Hematopoietic multipotent progenitor cell treated with erythropoietin and hydrocortisone succinate and interleukin-3 and kit ligand, for 17 days (in vitro differentiated cells): Measurements from ENCODE around the gene MRPL12.

Source experiments
- DNase-seq: peaks from one replicate; pipeline ENCODE4 v3.0.0-alpha.2; 2015; ENCODE audit warnings: low spot score

Gene MRPL12

DNA sequence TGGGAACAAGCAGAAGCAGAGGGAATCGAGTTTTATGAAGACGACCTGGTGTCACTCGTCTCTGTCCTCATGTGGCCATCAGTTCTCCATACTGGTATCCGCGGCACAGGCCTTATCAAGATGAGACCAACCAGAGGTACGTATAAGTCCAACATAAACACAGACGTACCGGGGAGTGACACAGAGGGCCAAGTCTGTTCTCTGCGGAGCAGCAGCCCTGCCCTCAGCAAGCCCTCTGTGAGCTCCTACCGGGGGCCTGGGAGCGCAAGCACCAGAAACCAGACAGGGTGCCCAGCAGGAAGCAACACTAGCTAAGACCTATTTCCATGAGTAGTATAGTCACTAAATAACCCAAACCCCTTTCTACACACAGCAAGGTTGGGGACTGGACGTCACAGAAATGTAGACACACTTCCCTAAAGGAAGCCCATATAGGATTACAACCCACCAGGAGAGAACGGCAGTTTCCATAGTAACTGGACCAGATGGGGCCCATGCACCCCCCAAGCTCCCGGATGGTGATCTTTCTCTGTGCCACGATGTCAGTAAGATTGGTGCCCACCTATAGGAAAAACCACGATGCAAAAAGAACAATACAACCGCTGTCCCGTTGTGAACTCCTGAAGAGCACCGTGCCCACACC lies 20.5 kb upstream of the MRPL12 start:
- DNase-seq = no peak

- no peak for DNase-seq
Observed at GRCh38 chr17:81683208-81683583, 20.0 kb upstream of the MRPL12 start.

- DNase-seq = peak; percentile 100
Observed at GRCh38 chr17:81683584-81684441, 19.4 kb upstream of the MRPL12 start, which contains the start of the genes ARL16 and HGS. TSS of gene ARL16 (minus strand) at chr17:81683797. CDS start at chr17:81683753, 44 bp downstream. TSS of gene HGS (plus strand) at chr17:81684011. CDS start at chr17:81684067, 56 bp downstream.

- no peak for DNase-seq
Observed at GRCh38 chr17:81684442-81684911, 18.7 kb upstream of the MRPL12 start.

- peak; percentile 7 for DNase-seq
Observed at GRCh38 chr17:81685108-81685507, 18.1 kb upstream of the MRPL12 start.

GRCh38 chr17:81686614-81687013 lies 16.6 kb upstream of the MRPL12 start:
- DNase-seq = no peak

- DNase-seq = no peak
Observed at GRCh38 chr17:81687770-81688541, 15.2 kb upstream of the MRPL12 start.

DNA sequence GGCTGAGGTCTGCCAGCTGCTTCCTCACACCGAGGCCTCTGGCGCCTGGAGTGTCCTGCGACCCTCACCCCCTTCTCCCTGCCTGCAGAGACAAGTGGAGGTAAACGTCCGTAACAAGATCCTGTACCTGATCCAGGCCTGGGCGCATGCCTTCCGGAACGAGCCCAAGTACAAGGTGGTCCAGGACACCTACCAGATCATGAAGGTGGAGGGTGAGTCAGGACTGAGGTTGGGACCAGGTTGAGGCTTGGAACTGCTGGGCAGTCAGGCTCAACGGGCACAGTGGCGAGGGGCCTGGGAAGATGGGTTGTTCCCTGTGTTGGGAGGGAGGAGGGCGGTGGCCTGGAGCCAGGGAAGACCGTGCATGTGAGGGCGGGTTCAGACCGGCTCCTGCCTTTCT lies 14.6 kb upstream of the MRPL12 start:
- no peak for DNase-seq

GRCh38 chr17:81690066-81690465 lies 13.1 kb upstream of the MRPL12 start:
- DNase-seq = no peak

DNA sequence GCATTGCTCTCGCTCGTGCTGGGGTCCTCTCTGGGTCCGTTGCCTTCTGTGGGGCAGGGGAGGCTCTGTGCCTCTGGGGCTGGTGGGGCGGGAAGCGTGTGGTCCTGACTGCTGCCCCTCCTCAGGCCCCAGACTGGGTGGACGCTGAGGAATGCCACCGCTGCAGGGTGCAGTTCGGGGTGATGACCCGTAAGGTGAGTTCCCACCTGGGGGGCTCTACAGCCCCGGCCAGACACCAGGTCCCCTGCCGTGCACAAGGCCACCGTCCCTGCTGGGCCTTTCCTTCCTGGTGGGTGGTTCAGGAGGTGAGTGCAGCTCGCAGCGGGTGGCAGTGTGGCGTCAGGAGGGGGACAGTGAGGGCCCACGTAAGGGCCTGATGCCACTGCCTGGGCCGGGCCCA lies 12.6 kb upstream of the MRPL12 start:
- DNase-seq = no peak

DNA sequence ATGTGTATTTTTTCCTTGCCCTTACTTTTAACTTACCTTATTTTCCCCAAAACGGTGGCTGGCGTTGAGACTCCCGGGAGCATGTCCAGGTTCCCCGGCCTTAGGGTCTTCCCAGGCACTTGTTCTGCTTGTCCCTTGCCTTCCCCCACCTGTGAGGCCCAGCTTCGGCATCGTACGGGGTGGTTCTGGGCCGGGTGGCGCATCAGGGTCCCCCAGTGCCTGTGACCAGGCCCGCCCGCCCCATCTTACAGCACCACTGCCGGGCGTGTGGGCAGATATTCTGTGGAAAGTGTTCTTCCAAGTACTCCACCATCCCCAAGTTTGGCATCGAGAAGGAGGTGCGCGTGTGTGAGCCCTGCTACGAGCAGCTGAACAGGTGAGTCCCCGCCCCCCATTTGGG lies 12.0 kb upstream of the MRPL12 start:
- no peak for DNase-seq

GRCh38 chr17:81691608-81692007 lies 11.6 kb upstream of the MRPL12 start:
- DNase-seq = no peak

DNA sequence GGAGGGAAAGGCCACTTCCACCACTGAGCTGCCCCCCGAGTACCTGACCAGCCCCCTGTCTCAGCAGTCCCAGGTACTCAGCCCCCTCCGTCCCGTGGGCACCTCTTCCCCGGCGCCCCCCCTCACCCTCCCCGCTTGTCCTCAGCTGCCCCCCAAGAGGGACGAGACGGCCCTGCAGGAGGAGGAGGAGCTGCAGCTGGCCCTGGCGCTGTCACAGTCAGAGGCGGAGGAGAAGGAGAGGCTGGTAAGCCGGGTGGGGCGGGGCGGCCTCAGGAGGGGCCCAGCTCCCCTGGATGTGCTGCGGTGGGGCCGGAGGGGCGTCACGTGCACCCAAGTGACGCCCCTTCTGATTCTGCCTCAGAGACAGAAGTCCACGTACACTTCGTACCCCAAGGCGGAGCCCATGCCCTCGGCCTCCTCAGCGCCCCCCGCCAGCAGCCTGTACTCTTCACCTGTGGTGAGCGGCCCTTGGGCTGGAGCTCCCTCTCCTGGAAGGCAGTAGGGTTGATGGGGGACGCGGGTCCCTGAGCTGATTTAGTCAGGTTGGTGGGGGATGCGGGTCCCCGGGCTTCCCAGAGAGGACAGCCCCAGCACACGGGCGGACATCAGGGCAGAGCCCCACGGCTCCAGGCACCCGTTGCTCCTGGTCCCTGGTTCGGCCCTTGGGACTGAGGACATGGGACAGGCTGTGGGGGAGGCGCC lies 9.5 kb upstream of the MRPL12 start:
- DNase-seq = no peak

- DNase-seq = no peak
Observed at GRCh38 chr17:81694810-81695209, 8.4 kb upstream of the MRPL12 start.

DNA sequence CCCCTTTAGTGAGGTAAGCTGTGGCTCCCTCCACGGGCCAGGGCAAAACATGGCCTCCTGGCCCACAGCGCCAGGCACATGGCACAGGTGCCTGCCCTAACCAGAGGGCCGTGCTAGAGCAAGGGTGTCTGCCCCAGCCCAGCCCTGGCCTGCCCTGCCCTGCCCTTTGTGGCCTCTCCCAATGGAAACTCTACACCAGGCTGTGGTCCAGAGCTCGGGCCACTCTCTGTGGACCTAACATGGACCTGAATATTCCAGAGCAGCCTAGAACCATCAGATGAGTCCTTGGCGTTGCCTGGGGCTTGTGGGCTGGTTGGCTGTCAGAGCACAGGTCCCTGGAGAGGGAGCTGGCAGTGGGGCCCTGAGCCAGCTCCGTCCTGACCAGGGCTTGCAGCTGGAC lies 8.0 kb upstream of the MRPL12 start:
- no peak for DNase-seq

- DNase-seq = no peak
Observed at GRCh38 chr17:81695801-81696200, 7.4 kb upstream of the MRPL12 start.

DNA sequence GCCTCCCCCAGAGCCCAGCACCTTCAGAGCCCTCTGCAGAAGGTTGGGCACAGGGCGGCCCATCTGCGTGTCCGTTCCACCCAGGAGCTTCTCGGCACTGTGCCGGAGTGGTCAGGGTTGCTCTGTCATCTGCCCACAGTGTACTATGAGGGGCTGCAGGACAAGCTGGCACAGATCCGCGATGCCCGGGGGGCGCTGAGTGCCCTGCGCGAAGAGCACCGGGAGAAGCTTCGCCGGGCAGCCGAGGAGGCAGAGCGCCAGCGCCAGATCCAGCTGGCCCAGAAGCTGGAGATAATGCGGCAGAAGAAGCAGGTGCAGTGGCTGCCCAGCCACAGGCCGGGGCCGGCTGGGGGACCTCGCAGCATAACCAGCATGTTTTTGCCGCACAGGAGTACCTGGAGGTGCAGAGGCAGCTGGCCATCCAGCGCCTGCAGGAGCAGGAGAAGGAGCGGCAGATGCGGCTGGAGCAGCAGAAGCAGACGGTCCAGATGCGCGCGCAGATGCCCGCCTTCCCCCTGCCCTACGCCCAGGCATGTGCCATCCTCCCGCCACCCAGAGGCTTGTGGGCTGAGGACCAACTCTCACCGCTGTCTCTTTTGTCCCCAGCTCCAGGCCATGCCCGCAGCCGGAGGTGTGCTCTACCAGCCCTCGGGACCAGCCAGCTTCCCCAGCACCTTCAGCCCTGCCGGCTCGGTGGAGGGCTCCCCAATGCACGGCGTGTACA lies 6.8 kb upstream of the MRPL12 start:
- no peak for DNase-seq

DNA sequence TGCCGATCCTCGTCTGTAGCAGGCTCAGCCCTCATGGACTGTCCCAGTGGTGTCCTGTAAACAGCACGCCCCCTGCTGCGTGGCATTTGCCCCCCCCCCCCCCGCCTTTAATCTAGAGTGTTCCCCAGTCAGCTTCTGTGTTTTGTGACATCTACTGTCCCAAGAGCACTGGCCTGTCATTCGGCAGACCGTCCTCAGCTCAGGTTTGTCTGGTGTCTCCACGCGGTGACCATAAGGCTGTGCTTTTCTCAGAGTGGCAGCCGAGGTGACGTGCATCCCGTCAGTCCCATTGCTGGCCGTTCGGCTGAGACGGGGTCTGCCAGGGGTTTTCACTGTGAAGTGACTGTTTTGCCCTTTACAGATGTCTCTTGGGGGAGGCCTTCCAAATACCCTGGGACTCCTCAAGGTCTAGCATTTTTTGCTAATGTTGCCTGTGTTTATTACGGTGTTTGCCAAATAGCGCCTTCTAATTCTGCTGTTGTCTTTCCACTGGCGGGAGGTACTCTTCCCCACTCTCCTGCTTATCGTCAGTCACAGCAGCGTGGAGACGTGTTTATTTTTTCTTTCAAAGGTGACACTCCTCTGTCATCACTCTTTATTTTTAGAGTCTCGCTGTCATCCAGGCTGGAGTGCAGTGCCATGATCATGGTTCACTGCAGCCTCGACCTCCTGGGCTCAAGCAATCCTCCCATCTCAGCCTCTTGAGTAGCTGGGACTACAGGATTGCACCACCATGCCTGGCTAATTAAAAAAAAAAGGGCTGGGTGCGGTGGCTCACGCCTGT lies 5.7 kb upstream of the MRPL12 start:
- no peak for DNase-seq

DNA sequence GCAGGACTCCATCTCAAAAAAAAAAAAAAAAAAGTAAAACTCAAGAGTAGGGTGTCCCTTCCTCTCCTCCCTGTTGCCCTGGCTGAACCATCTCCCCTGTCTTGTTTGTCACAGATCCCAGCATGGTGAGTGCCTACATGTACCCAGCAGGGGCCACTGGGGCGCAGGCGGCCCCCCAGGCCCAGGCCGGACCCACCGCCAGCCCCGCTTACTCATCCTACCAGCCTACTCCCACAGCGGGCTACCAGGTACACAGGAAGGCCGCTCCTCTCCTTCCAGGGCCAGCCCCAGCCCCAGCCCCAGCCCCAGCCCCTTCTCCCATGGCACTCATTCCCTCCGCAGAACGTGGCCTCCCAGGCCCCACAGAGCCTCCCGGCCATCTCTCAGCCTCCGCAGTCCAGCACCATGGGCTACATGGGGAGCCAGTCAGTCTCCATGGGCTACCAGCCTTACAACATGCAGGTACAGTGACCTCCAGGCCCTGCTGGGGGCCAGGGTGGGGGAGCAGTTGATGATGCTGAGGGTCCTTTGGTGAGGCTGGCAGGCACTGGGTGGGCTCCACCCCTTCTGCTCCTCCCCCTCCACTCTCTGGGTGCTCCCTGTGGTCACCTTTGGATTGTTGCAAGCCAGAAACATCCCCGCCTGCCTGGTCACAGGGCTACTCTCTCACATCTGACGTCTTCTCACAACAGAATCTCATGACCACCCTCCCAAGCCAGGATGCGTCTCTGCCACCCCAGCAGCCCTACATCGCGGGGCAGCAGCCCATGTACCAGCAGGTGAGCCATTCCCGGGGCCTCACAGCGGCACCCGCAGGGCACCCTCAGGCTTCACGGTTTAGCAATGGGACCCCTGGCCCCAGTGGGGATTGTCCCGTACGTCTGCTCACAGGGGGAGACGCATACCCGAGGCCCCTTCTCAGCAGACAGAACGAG lies 2.5 kb upstream of the MRPL12 start:
- no peak for DNase-seq
